Left hindlimb (tissue), 1 donor: Measurements from ENCODE around the gene TNFSF18.
"Not testable (repeated sequence)": the region's sequence is repeated elsewhere in the genome, so short reads cannot be mapped to it uniquely, and the experiment has no call there.

Experiments
- DNase-seq: peaks from one replicate; pipeline ENCODE4 v3.0.0-alpha.2; 2018

TNFSF18 gene

GRCh38 chr1:173050865-173051264, at the start of gene TNFSF18:
Gene TNFSF18, minus strand, starts transcription at chr1:173050941. Its CDS starts 45 bp downstream, at chr1:173050896.
- peak; percentile 18 for DNase-seq

- DNase-seq: no peak
These were observed 48.4 kb upstream of the TNFSF18 start for GRCh38 chr1:173099166-173099565.

- DNase-seq: no peak
These were observed 47.4 kb upstream of the TNFSF18 start for GRCh38 chr1:173098117-173098516.

GRCh38 chr1:173097001-173097400, 46.3 kb upstream of the TNFSF18 start:
- DNase-seq: no peak

GRCh38 chr1:173095632-173096031, 44.9 kb upstream of the TNFSF18 start:
- DNase-seq: no peak

- no peak for DNase-seq
These were observed 43.8 kb upstream of the TNFSF18 start for GRCh38 chr1:173094541-173094940.

GRCh38 chr1:173093691-173094445, 43.1 kb upstream of the TNFSF18 start:
- DNase-seq: no peak

- no peak for DNase-seq
These were observed 33.6 kb upstream of the TNFSF18 start for GRCh38 chr1:173084292-173084691.

GRCh38 chr1:173082913-173083312, 32.2 kb upstream of the TNFSF18 start:
- DNase-seq: no peak

GRCh38 chr1:173074217-173074616, 23.5 kb upstream of the TNFSF18 start:
- not testable (repeated sequence) for DNase-seq

- DNase-seq: no peak
These were observed 13.3 kb upstream of the TNFSF18 start for GRCh38 chr1:173064011-173064410.

GRCh38 chr1:173063171-173063570, 12.4 kb upstream of the TNFSF18 start:
- DNase-seq: no peak

- no peak for DNase-seq
These were observed 11.6 kb upstream of the TNFSF18 start for GRCh38 chr1:173062150-173062938.

GRCh38 chr1:173058556-173058955, 7.8 kb upstream of the TNFSF18 start:
- DNase-seq: no peak

- DNase-seq: no peak
These were observed 7.2 kb upstream of the TNFSF18 start for GRCh38 chr1:173057984-173058383.

- DNase-seq: no peak
These were observed 5.6 kb upstream of the TNFSF18 start for GRCh38 chr1:173056365-173056764.

- no peak for DNase-seq
These were observed 2.0 kb upstream of the TNFSF18 start for GRCh38 chr1:173052681-173053196.

GRCh38 chr1:173049322-173049633, 1.5 kb downstream of the TNFSF18 start:
- DNase-seq: no peak

- DNase-seq: no peak
These were observed 2.0 kb downstream of the TNFSF18 start for GRCh38 chr1:173048621-173049321.

GRCh38 chr1:173044656-173045055, 6.1 kb downstream of the TNFSF18 start:
- DNase-seq: no peak

- no peak for DNase-seq
These were observed 7.5 kb downstream of the TNFSF18 start for GRCh38 chr1:173043253-173043652.

- no peak for DNase-seq
These were observed 7.9 kb downstream of the TNFSF18 start for GRCh38 chr1:173042806-173043205.

- DNase-seq: no peak
These were observed 11.1 kb downstream of the TNFSF18 start for GRCh38 chr1:173039626-173040025.
